GM10266 (cell line): ENCODE results near the gene PLOD2.

Source experiments
- DNase-seq: peaks from one replicate; pipeline ENCODE4 v3.0.0; 2012; ENCODE audit errors: extremely low spot score
- TF ChIP-seq, protein P1 (sequence below): IDR thresholded peaks from 2 replicates; pipeline ENCODE4 v1.5.1; 2012; ENCODE audit warnings: mild to moderate bottlenecking, low read depth; ENCODE audit not compliant: control insufficient read depth, insufficient read depth; ENCODE audit errors: missing control alignments

PLOD2 gene

DNA sequence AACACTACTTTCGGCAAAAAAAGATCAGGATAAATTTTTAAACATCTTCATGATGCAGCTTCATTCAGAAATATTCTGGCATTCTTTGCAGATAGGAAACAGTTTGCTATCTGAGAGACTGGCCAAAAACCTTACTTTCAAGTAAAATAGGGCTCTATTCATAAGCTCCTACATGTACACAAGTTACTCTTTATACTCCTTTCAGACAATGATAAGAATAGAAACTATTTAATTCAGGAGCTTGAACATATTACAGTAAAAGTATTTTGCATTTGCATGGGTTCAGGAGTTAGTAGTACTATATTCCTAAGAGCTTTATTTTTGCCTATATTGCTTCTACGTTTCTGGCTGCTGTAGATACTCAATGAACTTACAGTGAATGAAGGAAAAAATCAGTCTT is 70.5 kb downstream of the PLOD2 start:
- TF ChIP-seq, protein P1, sequence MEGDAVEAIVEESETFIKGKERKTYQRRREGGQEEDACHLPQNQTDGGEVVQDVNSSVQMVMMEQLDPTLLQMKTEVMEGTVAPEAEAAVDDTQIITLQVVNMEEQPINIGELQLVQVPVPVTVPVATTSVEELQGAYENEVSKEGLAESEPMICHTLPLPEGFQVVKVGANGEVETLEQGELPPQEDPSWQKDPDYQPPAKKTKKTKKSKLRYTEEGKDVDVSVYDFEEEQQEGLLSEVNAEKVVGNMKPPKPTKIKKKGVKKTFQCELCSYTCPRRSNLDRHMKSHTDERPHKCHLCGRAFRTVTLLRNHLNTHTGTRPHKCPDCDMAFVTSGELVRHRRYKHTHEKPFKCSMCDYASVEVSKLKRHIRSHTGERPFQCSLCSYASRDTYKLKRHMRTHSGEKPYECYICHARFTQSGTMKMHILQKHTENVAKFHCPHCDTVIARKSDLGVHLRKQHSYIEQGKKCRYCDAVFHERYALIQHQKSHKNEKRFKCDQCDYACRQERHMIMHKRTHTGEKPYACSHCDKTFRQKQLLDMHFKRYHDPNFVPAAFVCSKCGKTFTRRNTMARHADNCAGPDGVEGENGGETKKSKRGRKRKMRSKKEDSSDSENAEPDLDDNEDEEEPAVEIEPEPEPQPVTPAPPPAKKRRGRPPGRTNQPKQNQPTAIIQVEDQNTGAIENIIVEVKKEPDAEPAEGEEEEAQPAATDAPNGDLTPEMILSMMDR: no peak

DNA sequence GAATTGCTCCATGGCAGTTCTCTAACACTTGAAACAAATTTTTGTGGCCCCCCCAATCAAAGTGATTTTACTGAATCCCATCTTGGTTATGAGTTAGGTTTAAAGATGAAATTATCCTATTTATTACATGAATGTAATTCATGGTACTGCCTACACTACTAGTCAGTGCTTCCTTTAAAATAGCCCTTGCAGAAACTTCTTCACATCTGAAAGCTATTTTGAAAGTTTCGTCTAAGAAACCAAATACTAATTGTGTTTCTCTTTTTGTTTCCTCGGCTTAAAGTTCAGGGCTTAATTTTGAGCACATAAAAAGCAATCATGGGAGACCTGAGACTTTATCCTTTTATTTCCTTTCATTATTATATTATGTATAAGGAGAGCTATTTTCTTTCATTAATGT is 72.1 kb downstream of the PLOD2 start:
- DNase-seq: no peak
- TF ChIP-seq, protein P1: no peak

More for the DNA sequence above, 70.5 kb downstream of the PLOD2 start:
- DNase-seq: no peak

- TF ChIP-seq, protein P1: no peak
These were observed 73.9 kb downstream of the PLOD2 start for GRCh38 chr3:146087116-146087515.

GRCh38 chr3:146086211-146086610 is 74.8 kb downstream of the PLOD2 start:
- TF ChIP-seq, protein P1: no peak
- DNase-seq: no peak

More at GRCh38 chr3:146087116-146087515, 73.9 kb downstream of the PLOD2 start:
- DNase-seq: no peak

- DNase-seq: no peak
- TF ChIP-seq, protein P1: no peak
These were observed 75.3 kb downstream of the PLOD2 start for GRCh38 chr3:146085678-146086077.

DNA sequence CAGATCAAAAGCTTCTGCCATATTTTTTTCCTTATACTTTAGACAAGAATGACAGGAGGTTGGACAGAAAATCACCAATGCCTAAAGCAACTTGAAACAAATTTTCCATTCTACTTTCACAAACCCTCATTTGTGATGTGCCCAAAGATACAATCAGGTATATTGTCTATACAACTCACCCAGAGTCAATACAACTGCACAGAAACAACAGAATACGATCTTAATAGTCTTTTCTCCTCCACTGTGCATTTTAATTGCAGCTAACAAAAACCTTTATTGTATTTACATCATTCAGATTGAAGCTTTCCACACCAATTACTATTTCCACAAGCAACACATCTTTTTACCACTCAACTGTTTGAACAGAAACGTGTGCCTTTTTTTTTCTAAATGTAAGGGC is 80.4 kb downstream of the PLOD2 start:
- DNase-seq: no peak
- TF ChIP-seq, protein P1: no peak

- TF ChIP-seq, protein P1: no peak
- DNase-seq: no peak
These were observed 83.0 kb downstream of the PLOD2 start for GRCh38 chr3:146078031-146078430.

DNA sequence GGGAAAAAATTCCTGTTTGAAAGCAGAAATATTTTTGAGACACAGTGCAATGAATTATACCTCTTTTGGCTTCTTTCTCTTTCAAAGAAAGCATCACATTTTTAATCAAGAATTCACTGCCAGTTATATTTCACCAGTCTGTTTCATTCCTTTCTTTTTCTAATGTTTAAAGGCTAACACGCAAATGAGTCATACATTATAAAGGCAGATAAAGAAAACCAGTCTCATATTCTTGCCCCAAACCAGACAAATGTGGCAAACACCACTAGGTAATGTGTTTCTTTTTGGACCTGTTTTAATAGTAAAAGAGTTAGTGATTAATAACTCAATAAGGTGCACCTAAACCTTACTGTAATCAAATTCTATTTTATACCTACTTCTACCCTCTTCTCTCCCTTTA is 83.8 kb downstream of the PLOD2 start:
- DNase-seq: no peak
- TF ChIP-seq, protein P1: no peak
